GM18505 (cell line): ENCODE results near the gene SLC16A9.

Experiments
- ATAC-seq: cut with Tn5 transposase; IDR thresholded peaks from one replicate; pipeline ENCODE4 v1.9.1; 2021; ENCODE audit not compliant: unreplicated experiment
- POLR2A ChIP-seq: IDR thresholded peaks from 4 replicates; pipeline ENCODE4 v1.6.1; 2011; ENCODE audit warnings: borderline replicate concordance; ENCODE audit not compliant: insufficient read depth, insufficient read length; ENCODE audit errors: extremely low read depth

SLC16A9 gene

DNA sequence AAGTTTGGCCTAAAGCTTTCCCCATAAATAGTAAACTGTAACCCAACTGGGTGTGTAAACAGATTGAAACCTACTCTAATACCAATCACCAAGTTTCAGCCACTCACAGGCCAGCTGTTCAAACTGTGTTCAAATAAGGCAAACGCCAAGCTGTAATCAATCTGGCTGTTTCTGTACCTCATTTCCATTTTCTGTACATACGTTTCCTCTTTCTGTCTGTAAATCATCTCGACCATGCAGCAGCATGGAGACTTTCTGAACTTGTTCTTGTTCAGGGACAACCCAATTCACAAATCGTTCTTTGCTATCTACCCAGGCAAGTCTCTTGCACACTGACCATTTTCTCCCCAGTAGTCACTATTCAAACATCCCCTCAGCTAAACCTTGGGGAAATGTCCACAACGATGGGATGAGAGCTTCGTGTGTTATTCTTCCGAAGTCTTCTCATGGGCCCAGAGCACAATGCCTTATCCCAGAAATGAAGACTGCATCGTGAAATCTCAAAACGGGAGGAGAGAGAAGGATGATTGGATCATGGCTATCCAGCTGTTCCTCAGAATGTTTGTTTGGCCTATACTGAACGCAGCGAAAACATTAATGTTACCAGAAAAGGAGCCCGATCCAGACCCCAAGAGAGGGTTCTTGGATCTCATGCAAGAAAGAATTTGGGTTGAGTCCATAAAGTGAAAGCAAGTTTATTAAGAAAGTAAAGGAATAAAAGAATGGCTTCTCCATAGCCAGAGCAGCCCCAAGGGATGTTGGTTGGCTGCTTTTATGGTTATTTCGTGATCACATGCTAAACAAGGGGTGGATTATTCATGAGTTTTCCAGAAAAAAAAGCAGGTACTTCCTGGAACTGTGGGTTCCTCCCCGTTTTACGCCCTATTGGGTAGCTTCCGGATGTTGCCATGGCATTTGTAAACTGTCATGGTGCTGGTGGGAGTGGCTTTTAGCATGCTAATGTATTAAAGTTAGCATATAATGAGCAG, 86.2 kb downstream of the SLC16A9 start:
- ATAC-seq, result no peak
- TF ChIP-seq POLR2A, result no peak

DNA sequence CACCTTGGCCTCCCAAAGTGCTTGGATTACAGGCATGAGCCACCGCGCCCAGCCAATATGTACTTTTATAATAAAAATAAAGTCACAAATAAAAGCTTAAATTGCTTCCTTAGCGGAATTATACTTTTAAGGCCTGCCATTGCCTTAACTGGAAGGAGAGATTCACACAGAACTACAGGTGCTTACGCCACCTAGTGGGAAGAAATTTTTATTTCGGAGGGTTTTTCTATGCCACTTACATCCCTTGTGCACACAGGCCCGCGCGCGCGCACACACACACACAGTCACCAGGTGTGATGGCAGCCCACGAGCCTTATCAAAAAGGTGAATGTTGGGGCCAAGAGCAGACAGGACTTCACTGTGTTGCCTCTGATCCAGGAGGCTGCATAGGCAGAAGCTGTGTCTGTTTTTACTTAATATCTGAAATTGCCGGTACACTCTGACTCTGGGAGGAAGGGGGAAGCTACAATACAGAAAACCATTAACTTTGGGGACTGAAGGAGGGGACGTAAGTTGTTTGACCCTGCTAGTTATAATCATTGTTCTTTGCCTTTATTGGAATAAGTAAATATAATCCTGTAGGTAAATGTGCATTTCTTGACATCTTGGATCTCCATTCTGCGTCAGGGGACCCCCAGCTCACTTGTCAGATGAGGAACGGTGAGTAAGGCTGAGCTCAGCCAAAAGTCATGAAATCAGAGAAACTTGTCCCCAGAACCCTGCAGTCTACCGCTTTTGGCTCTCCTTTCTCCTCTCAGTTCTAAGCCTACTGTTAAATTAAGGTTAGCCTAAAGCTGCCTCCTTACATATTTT, 87.1 kb downstream of the SLC16A9 start:
- no peak for TF ChIP-seq POLR2A
- no peak for ATAC-seq

DNA sequence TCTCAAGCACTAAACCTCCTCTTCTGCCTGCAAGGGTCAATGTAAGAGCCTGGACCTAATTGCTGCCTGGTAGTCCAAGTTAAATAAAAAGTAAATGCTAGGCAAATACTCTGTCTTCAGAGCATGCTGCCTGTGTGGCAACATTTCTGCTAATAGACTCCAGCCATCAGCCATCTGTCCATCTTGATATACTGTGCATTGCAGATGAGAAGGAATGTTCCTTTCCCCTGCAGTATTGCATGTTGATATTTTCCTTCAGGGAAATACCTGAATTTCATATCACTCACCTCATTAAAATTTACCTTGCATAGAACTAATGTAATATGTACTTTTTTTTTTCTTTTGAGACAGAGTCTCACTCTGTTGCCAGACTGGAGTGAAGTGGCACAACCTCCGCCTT, 87.9 kb downstream of the SLC16A9 start:
- no peak for TF ChIP-seq POLR2A
- no peak for ATAC-seq

DNA sequence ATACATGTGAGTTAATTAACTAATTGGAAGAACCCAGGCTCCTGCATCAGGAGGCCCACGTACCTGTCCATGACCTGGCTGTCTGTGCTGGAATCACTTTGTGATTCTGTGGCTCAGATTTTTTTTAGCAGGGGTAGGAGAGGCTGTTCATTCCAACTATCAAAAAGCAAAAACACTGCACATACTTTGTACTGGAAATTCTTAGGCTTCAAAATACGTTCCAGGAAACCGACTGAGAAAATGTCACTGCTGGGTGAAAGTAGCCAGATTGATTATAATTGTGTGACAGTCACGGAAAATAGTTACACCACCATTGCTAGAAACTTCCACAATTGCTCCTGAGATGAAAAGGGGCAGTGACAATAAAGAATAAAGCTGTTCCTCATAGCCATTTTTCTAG, 91.0 kb downstream of the SLC16A9 start:
- no peak for TF ChIP-seq POLR2A
- no peak for ATAC-seq

DNA sequence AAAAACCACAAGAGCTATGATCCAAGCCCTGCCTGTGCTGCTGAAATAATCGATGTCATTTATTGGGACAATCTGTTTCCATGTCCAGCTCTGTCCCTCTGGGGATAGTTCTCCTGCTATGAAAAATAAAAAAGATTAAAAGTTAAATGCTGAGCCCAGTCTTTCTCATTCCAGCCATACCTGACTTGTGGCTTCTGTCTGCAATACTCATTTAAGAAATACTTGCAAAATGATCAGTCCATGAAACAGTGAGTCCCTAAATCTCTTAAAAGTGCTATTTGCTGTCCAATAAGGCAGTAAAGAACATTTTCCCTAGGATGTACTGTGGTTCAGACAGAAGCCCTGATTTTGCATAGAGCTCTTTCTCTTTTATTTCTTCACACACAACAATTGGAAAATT, 91.7 kb downstream of the SLC16A9 start:
- no peak for TF ChIP-seq POLR2A
- ATAC-seq, result no peak

DNA sequence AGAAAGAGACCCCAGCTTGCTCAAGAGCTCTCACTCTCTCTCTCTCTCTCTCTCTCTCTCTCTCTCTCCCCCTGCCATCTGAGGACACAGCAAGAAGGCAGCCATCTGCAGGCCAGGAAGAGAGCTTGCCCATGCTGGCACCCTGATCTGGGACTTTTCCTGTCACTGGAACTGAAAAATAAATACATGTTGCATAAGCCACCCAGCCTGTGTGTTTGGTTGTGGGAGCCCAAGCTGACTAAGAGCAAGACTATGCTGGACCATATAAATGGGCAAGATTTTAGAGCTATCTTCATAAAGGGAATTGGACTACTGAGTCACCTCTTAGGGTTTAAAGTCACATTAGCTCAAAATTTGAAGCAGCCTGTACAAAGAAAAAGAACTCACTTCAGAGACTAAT, 98.6 kb downstream of the SLC16A9 start:
- TF ChIP-seq POLR2A, result no peak
- ATAC-seq, result no peak

DNA sequence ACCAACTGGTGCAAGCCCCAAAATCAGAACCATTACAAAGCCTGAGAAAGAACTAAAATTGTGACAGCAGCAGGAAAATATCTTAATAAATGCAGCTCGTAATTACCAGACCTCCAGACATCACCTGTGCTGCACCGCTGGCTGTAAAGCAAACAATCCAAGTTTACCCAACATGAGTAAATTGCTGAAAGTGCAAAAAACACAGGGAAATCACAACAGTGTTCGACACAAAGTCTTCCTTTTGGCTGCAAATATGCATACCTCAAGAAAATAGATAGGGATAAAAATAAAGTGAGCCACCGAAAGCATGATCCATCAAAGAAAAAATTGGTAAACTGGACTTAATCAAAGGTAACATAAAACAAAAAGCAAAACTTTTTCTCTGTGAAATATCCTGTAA, 101.7 kb downstream of the SLC16A9 start:
- ATAC-seq, result no peak
- no peak for TF ChIP-seq POLR2A

DNA sequence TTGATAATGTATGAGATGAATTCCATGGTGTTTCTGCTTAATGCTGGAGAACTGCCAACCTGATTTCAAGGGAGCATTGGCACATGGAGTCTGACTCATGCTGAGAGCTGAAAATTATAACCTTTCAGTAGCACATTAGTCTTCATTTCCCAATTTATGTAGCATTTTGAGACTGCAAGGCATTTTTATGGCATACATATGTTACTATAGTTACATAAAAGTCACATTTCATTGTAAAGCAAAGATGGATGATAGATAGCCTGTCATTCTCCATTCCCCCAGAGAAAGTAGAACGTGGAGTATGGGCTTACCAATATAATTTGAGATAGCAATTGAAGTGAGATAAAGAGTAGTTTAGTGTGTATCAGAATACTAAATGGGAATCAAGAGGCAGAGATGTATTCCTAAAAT, 103.1 kb downstream of the SLC16A9 start:
- no peak for ATAC-seq
- no peak for TF ChIP-seq POLR2A

DNA sequence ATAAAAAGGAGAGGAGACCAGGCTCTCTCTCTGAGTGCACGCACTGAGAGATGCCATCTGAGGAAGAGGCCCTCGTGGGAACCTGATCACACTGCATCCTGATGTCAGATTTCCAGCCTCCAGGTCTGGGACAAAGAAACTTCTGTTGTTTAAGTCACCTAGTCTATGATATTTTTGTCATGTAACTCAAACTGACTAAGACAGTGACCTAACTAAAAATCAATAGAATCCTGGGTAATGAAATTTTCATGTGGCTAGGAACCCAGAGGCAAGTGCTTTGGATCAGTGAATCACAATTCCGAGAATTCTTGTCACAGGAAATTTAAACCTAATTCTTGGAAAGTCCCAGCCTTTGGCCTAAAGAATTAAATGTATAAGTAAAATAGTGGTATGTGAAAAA, 107.7 kb downstream of the SLC16A9 start:
- TF ChIP-seq POLR2A, result no peak
- ATAC-seq, result no peak
